H9 (cell line): ENCODE measurements around the gene SLC27A1. TPM values are rescaled to one million over a fixed set of nuclear protein-coding genes. Genes with fewer than 3 reads are reported as not detected.

ENCODE experiments used
- DNase-seq: peaks from one replicate; pipeline ENCODE4 v3.0.0-alpha.2; 2017
- H2AFZ ChIP-seq: one replicate; pipeline ENCODE4 v1.6.1; 2013; ENCODE audit warnings: mild to moderate bottlenecking, low read length, control low read depth, moderate library complexity
- H2AK5ac ChIP-seq: 2 replicates; pipeline ENCODE4 v1.6.1; 2013; ENCODE audit warnings: low read length, control low read depth, mixed read lengths; ENCODE audit not compliant: insufficient read length
- H2BK120ac ChIP-seq: one replicate; pipeline ENCODE4 v1.6.1; 2013; ENCODE audit warnings: low read depth, mild to moderate bottlenecking, low read length, control low read depth, inconsistent platforms; ENCODE audit not compliant: poor library complexity, severe bottlenecking
- H2BK12ac ChIP-seq: 2 replicates; pipeline ENCODE4 v1.6.1; 2013; ENCODE audit warnings: low read length, control low read depth, mixed read lengths, low read depth; ENCODE audit not compliant: insufficient read length
- H2BK15ac ChIP-seq: 2 replicates; pipeline ENCODE4 v1.6.1; 2013; ENCODE audit warnings: low read depth, low read length, control low read depth
- H2BK20ac ChIP-seq: one replicate; pipeline ENCODE4 v1.6.1; 2013; ENCODE audit warnings: low read depth, mild to moderate bottlenecking, low read length, control low read depth, inconsistent platforms; ENCODE audit not compliant: poor library complexity, severe bottlenecking
- H2BK5ac ChIP-seq: 2 replicates; pipeline ENCODE4 v1.6.1; 2013; ENCODE audit warnings: low read length, control low read depth, mixed read lengths; ENCODE audit not compliant: insufficient read length
- H3K14ac ChIP-seq: 2 replicates; pipeline ENCODE4 v1.6.1; 2013; ENCODE audit warnings: low read length, control low read depth; ENCODE audit not compliant: insufficient read depth
- H3K18ac ChIP-seq: 2 replicates; pipeline ENCODE4 v1.6.1; 2013; ENCODE audit warnings: low read depth, mild to moderate bottlenecking, mixed read lengths, low read length, control low read depth; ENCODE audit not compliant: insufficient read length
- H3K23ac ChIP-seq: 2 replicates; pipeline ENCODE4 v1.6.1; 2013; ENCODE audit warnings: low read length, control low read depth, mixed read lengths, low read depth; ENCODE audit not compliant: insufficient read length
- H3K23me2 ChIP-seq: 2 replicates; pipeline ENCODE4 v1.6.1; 2013; ENCODE audit warnings: low read depth, mild to moderate bottlenecking, mixed read lengths, low read length, control low read depth; ENCODE audit not compliant: insufficient read length, poor library complexity, severe bottlenecking
- H3K27ac ChIP-seq: 2 replicates; pipeline ENCODE4 v1.5.1; 2013; ENCODE audit warnings: low read length, control low read depth, mixed read lengths, low read depth; ENCODE audit not compliant: insufficient read length
- H3K27me3 ChIP-seq: 2 replicates; pipeline ENCODE4 v1.6.1; 2013; ENCODE audit warnings: low read length, control low read depth, inconsistent platforms; ENCODE audit not compliant: insufficient read depth
- H3K4ac ChIP-seq: 2 replicates; pipeline ENCODE4 v1.6.1; 2013; ENCODE audit warnings: low read depth, mild to moderate bottlenecking, control low read depth, inconsistent platforms, low read length, moderate library complexity
- H3K4me1 ChIP-seq: 2 replicates; pipeline ENCODE4 v1.6.1; 2013; ENCODE audit warnings: low read length, control low read depth, inconsistent platforms; ENCODE audit not compliant: insufficient read depth
- H3K4me2 ChIP-seq: 2 replicates; pipeline ENCODE4 v1.6.1; 2013; ENCODE audit warnings: low read length, control low read depth, mixed read lengths; ENCODE audit not compliant: insufficient read length, insufficient read depth
- H3K56ac ChIP-seq: 2 replicates; pipeline ENCODE4 v1.6.1; 2013; ENCODE audit warnings: low read depth, mild to moderate bottlenecking, mixed read lengths, low read length, control low read depth; ENCODE audit not compliant: insufficient read length
- H3K79me1 ChIP-seq: 2 replicates; pipeline ENCODE4 v1.6.1; 2013; ENCODE audit warnings: low read depth, mild to moderate bottlenecking, moderate library complexity, low read length, control low read depth, inconsistent platforms; ENCODE audit not compliant: insufficient read depth, poor library complexity, severe bottlenecking
- H3K79me2 ChIP-seq: 2 replicates; pipeline ENCODE4 v1.6.1; 2013; ENCODE audit warnings: low read length, control low read depth, inconsistent platforms; ENCODE audit not compliant: insufficient read depth
- H3K9ac ChIP-seq: 2 replicates; pipeline ENCODE4 v1.6.1; 2013; ENCODE audit warnings: low read length, control low read depth, mixed read lengths; ENCODE audit not compliant: insufficient read length; ENCODE audit errors: extremely low read depth
- H3K9me3 ChIP-seq: one replicate; pipeline ENCODE4 v1.6.1; 2013; ENCODE audit warnings: low read depth, low read length, inconsistent platforms; ENCODE audit not compliant: control insufficient read depth
- H3T11ph ChIP-seq: one replicate; pipeline ENCODE4 v1.6.1; 2013; ENCODE audit warnings: mild to moderate bottlenecking, low read length, control low read depth, inconsistent platforms
- H4K20me1 ChIP-seq: one replicate; pipeline ENCODE4 v1.6.1; 2013; ENCODE audit not compliant: control insufficient read depth, insufficient read length, insufficient read depth
- H4K5ac ChIP-seq: 2 replicates; pipeline ENCODE4 v1.6.1; 2013; ENCODE audit warnings: low read depth, mild to moderate bottlenecking, mixed read lengths, low read length, control low read depth; ENCODE audit not compliant: insufficient read length
- H4K8ac ChIP-seq: replicated peaks from 2 replicates; pipeline ENCODE4 v1.6.1; 2013; ENCODE audit warnings: low read length, control low read depth, mixed read lengths, low read depth; ENCODE audit not compliant: insufficient read length
- H4K91ac ChIP-seq: 2 replicates; pipeline ENCODE4 v1.6.1; 2013; ENCODE audit warnings: low read depth, mild to moderate bottlenecking, moderate library complexity, mixed read lengths, low read length, control low read depth; ENCODE audit not compliant: insufficient read length
- H3K27ac Mint-ChIP-seq, 3 experiments: 2 replicates in 2 of 3; 3 replicates in 1 of 3; pipeline ENCODE4 v1.8.0; 2020 to 2021; ENCODE audit warnings: mixed read lengths in 3 of 3, mild to moderate bottlenecking in 1 of 3, moderate library complexity in 1 of 3
- H3K27me3 Mint-ChIP-seq: 2 replicates; pipeline ENCODE4 v1.8.0; 2021; ENCODE audit warnings: low read depth, mild to moderate bottlenecking, moderate library complexity, mixed read lengths
- H3K36me3 Mint-ChIP-seq, 3 experiments: 2 replicates in 2 of 3; 3 replicates in 1 of 3; pipeline ENCODE4 v1.8.0; 2020 to 2021; ENCODE audit warnings: low read depth in 3 of 3, mixed read lengths in 3 of 3; ENCODE audit not compliant: insufficient read depth in 1 of 3
- H3K4me1 Mint-ChIP-seq, 2 experiments: 2 replicates each; pipeline ENCODE4 v1.8.0; 2020; ENCODE audit warnings: mixed read lengths in 2 of 2
- H3K4me3 Mint-ChIP-seq, 2 experiments: 2 replicates in 1 of 2; 3 replicates in 1 of 2; pipeline ENCODE4 v1.8.0; 2020 to 2021; ENCODE audit warnings: mild to moderate bottlenecking in 2 of 2, mixed read lengths in 2 of 2, moderate library complexity in 1 of 2
- H3K9me3 Mint-ChIP-seq, 2 experiments: 2 replicates in 1 of 2; 3 replicates in 1 of 2; pipeline ENCODE4 v1.8.0; 2020; ENCODE audit warnings: mild to moderate bottlenecking in 2 of 2, mixed read lengths in 2 of 2, moderate library complexity in 1 of 2
- CTCF ChIP-seq: fragments of 200-600 bp; sonication (generic); conservative IDR thresholded peaks from 3 replicates; pipeline ENCODE4 v1.8.0; 2021; ENCODE audit warnings: antibody characterized with exemption, mild to moderate bottlenecking
- WGBS: extraction: QIAGEN DNeasy Blood & Tissue Kit; methylation state at CpG from one replicate; pipeline ENCODE4 v1.1.7; 2013; ENCODE audit warnings: missing lambda C conversion rate, low lambda C conversion rate, mixed read lengths; ENCODE audit not compliant: insufficient read length; ENCODE audit errors: extremely low coverage; 5-methylcytosine and 5-hydroxymethylcytosine counted together
- total RNA-seq: library from RNA; stranded (reverse); gene quantifications from 2 replicates; pipeline ENCODE4 v1.2.1, GENCODE V29; 2021

SLC27A1 gene
- total RNA-seq, 1 experiment from 2014 or later = 6.4 TPM

- H3K79me1 ChIP-seq = no peaks in the 10 kb centered on the region
- H4K5ac ChIP-seq = no peak overlapping the region
- no peak overlapping the region for H4K8ac ChIP-seq
- no peak overlapping the region for H3T11ph ChIP-seq
- no peak overlapping the region for H3K4ac ChIP-seq
- no peak overlapping the region for H2BK12ac ChIP-seq
- H3K4me1 Mint-ChIP-seq = peaks cover 7 to 14% of the 10 kb centered on the region in 2 experiments
- no CpG with 5 or more reads among the region's 13 CpGs for WGBS
- no peak overlapping the region for H3K18ac ChIP-seq
- TF ChIP-seq CTCF = no peak
- no peak overlapping the region for H4K91ac ChIP-seq
- H3K56ac ChIP-seq = no peak overlapping the region
- H3K9ac ChIP-seq = no peak overlapping the region
- H3K4me3 Mint-ChIP-seq = peak overlapping the region; percentile 34 to 80
- H2AFZ ChIP-seq = no peak overlapping the region
- peak overlapping the region; percentile 38 for H3K4me2 ChIP-seq
- H3K79me2 ChIP-seq = no peaks in the 10 kb centered on the region
- H2AK5ac ChIP-seq = no peak overlapping the region
- peaks cover 3% of the 10 kb centered on the region; the same call in 1 of the 2 replicates for H3K27me3 ChIP-seq
- H3K9me3 Mint-ChIP-seq = peaks cover 0 to 5% of the 10 kb centered on the region in 2 experiments; a peak in 1 of 5 replicates
- peaks cover 0 to 2% (median 0%) of the 10 kb centered on the region in 3 experiments; a peak in 2 of 7 replicates for H3K36me3 Mint-ChIP-seq
- no peak overlapping the region for H3K23ac ChIP-seq
- peak; percentile 56 for DNase-seq
- no peaks in the 10 kb centered on the region for H3K4me1 ChIP-seq
- H2BK120ac ChIP-seq = no peak overlapping the region
- no peak overlapping the region for H2BK5ac ChIP-seq
- no peak overlapping the region for H3K27ac ChIP-seq
- H2BK20ac ChIP-seq = no peak overlapping the region
- peaks cover 4% of the 10 kb centered on the region for H4K20me1 ChIP-seq
- no peaks in the 10 kb centered on the region for H3K23me2 ChIP-seq
- H2BK15ac ChIP-seq = no peak overlapping the region
- no peaks in the 10 kb centered on the region for H3K9me3 ChIP-seq
- no peak overlapping the region for H3K14ac ChIP-seq
- peaks cover 67% of the 10 kb centered on the region for H3K27me3 Mint-ChIP-seq
- H3K27ac Mint-ChIP-seq = no peak overlapping the region
Measured at GRCh38 chr19:17454576-17455071, 15.7 kb upstream of the SLC27A1 start.
